Natural killer cell (primary cell): ENCODE data around the gene TSSK6. TPM values are rescaled to one million over a fixed set of nuclear protein-coding genes. Genes with fewer than 3 reads are reported as not detected.

ENCODE experiments used
- ATAC-seq, 3 donors: fragments of 150-1000 bp in 2 of 3; fragments of 200-7000 bp in 1 of 3; cut with Tn5 transposase; 1 replicate in 1 of 3; 2 replicates in 2 of 3; pipeline ENCODE4 v1.10.0; 2021; ENCODE audit warnings: mild to moderate bottlenecking in 2 of 3, moderate library complexity in 2 of 3
- DNase-seq, 2 donors: peaks; one replicate each; pipeline versions ENCODE4 v3.0.0 to v3.0.0-alpha.2; 2013 to 2021; ENCODE audit warnings: mixed read lengths in 1 of 2
- H3K27ac ChIP-seq: one replicate; pipeline ENCODE4 v1.5.1; 2013; ENCODE audit warnings: mild to moderate bottlenecking, low read length
- H3K27me3 ChIP-seq: one replicate; pipeline ENCODE4 v1.6.1; 2013; ENCODE audit warnings: low read length; ENCODE audit not compliant: control insufficient read depth, insufficient read depth
- H3K36me3 ChIP-seq: one replicate; pipeline ENCODE4 v1.6.1; 2013; ENCODE audit warnings: low read length; ENCODE audit not compliant: control insufficient read depth, insufficient read depth
- H3K4me1 ChIP-seq: one replicate; pipeline ENCODE4 v1.6.1; 2013; ENCODE audit warnings: low read length; ENCODE audit not compliant: control insufficient read depth, insufficient read depth
- H3K4me3 ChIP-seq: one replicate; pipeline ENCODE4 v1.5.1; 2013; ENCODE audit warnings: low read length
- H3K9me3 ChIP-seq: one replicate; pipeline ENCODE4 v1.6.1; 2013; ENCODE audit warnings: low read length; ENCODE audit not compliant: control insufficient read depth, insufficient read depth
- H3K27ac Mint-ChIP-seq, 2 donors: one replicate each; pipeline ENCODE4 v1.8.0; 2022; ENCODE audit warnings: mild to moderate bottlenecking in 2 of 2, mixed read lengths in 2 of 2, moderate library complexity in 1 of 2
- H3K27me3 Mint-ChIP-seq, 2 donors: one replicate each; pipeline ENCODE4 v1.8.0; 2022; ENCODE audit warnings: low read depth in 2 of 2, mixed read lengths in 2 of 2
- H3K36me3 Mint-ChIP-seq: one replicate; pipeline ENCODE4 v1.8.0; 2022; ENCODE audit warnings: mixed read lengths
- H3K4me1 Mint-ChIP-seq, 2 donors: one replicate each; pipeline ENCODE4 v1.8.0; 2022; ENCODE audit warnings: mixed read lengths in 2 of 2
- H3K4me3 Mint-ChIP-seq: one replicate; pipeline ENCODE4 v1.8.0; 2022; ENCODE audit warnings: mild to moderate bottlenecking, moderate library complexity, mixed read lengths
- H3K9me3 Mint-ChIP-seq, 2 donors: one replicate each; pipeline ENCODE4 v1.8.0; 2022; ENCODE audit warnings: mixed read lengths in 2 of 2
- WGBS: methylation state at CpG from one replicate; pipeline ENCODE4 v1.1.7; 2013; ENCODE audit warnings: missing lambda C conversion rate; ENCODE audit not compliant: insufficient coverage; 5-methylcytosine and 5-hydroxymethylcytosine counted together
- intact Hi-C: fragments of 100-400 bp; cut with micrococcal nuclease; formaldehyde crosslinking; loops from one replicate; pipeline ENCODE4 v1.14.2; 2022
- total RNA-seq, 4 donors: library from RNA; stranded (reverse); fragments of 120-200 nt in 1 of 4; gene quantifications; one replicate each; pipeline versions ENCODE4 v1.2.3 to v1.2.4, GENCODE V29; 2013 to 2022
- TF ChIP-seq, protein P1 (sequence below): fragments of 200-600 bp; IDR thresholded peaks from one replicate; pipeline ENCODE4 v1.8.0; 2022; ENCODE audit warnings: antibody characterized with exemption

The TSSK6 gene
- total RNA-seq, 3 donors from 2014 or later (not counting 1 experiment from before 2014, with no cell fraction given) = 2.2 to 2.5 (median 2.3) TPM

DNA sequence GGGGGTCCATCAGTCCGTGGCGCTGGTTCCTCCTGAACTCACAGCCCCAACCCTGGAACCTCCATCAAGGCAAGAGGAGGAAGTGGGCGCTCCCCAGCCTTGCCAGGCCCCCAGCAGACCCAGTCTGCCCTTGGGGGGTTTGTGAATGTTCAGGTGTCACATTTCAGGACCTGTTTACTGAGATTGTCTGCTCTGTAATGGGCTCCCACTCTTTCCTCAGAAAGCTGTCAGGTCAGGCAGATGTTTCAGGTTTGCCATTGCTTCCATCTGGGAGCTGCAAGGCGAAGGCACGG is 29.4 kb downstream of the TSSK6 start:
- Histone ChIP-seq H3K4me3 (no peak overlapping the region), H3K27ac (no peak overlapping the region), H3K4me1 (peaks cover 66% of the 10 kb centered on the region), H3K36me3 (peaks cover 22% of the 10 kb centered on the region), H3K27me3 (no peaks in the 10 kb centered on the region), H3K9me3 (no peaks in the 10 kb centered on the region)
- Mint-ChIP-seq H3K36me3 (no peaks in the 10 kb centered on the region), H3K4me3 (no peak overlapping the region), H3K27me3 (no peaks in the 10 kb centered on the region), H3K27ac (peak overlapping the region; percentile 97 to 98), H3K9me3 (no peaks in the 10 kb centered on the region), H3K4me1 (peaks cover 47 to 72% of the 10 kb centered on the region in 2 donors)
- TF ChIP-seq, protein P1, sequence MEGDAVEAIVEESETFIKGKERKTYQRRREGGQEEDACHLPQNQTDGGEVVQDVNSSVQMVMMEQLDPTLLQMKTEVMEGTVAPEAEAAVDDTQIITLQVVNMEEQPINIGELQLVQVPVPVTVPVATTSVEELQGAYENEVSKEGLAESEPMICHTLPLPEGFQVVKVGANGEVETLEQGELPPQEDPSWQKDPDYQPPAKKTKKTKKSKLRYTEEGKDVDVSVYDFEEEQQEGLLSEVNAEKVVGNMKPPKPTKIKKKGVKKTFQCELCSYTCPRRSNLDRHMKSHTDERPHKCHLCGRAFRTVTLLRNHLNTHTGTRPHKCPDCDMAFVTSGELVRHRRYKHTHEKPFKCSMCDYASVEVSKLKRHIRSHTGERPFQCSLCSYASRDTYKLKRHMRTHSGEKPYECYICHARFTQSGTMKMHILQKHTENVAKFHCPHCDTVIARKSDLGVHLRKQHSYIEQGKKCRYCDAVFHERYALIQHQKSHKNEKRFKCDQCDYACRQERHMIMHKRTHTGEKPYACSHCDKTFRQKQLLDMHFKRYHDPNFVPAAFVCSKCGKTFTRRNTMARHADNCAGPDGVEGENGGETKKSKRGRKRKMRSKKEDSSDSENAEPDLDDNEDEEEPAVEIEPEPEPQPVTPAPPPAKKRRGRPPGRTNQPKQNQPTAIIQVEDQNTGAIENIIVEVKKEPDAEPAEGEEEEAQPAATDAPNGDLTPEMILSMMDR = no peak
- no peak for ATAC-seq
- intact Hi-C loops = loop anchor here (5.0 kb wide), 1 partner anchor 34 kb away; no protein-coding TSS in a partner anchor
- WGBS = 93% methylated on average over 5 of the region's 5 CpGs
- DNase-seq = no peak

DNA sequence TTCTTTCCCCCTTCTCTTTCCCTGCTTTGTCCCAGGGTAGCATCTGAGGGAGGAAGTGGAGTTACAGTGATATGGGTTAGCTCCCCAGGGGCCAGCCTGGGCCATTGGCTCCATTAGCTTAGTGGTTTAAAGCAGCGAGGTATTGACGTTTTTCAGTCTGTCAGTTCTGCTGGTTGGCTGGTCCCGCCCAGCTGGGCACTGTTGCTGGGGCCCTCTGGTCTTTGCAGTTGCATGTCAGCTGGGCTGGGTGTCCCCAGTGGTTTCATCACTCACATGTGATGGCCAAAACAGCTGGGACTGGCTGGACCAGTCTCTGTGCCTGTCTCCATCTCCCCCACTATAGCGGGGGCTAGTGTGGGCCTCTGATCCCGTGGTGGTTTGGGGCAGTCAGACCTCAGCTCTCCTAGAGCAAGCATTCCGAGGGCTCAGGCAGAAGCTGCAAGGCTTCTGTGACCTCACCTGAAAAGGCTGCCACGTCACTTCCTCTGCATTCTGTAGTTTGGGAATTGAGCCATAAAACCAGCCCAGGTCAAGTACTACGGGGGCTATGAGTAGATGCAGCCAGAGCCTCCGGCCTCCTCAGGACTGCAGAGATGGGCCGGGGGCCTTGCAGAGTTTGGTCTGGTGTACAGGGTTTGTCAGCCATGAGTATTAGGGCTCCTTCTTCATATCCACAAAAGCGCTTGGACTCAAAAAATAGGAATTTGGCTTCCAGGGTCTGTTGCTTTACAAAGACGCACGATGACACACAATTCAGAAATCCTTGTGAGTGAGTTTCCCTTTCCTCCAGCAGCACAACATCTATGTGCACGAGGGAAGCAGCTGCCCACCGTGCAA is 30.0 kb downstream of the TSSK6 start:
- H3K27ac ChIP-seq = peak overlapping the region; percentile 11
- TF ChIP-seq, protein P1 = no peak
- H3K36me3 Mint-ChIP-seq = no peaks in the 10 kb centered on the region
- ATAC-seq (no peak), DNase-seq (no peak)
- 78% methylated on average over 15 of the region's 15 CpGs for WGBS
- no peak overlapping the region for H3K4me3 ChIP-seq
- no peaks in the 10 kb centered on the region for H3K27me3 ChIP-seq
- intact Hi-C loops = loop anchor here (5.0 kb wide), 1 partner anchor 33 kb away; no protein-coding TSS in a partner anchor
- H3K27me3 Mint-ChIP-seq = no peaks in the 10 kb centered on the region
- H3K4me1 ChIP-seq = peaks cover 67% of the 10 kb centered on the region
- no peaks in the 10 kb centered on the region for H3K9me3 Mint-ChIP-seq
- H3K4me1 Mint-ChIP-seq = peaks cover 45 to 71% of the 10 kb centered on the region in 2 donors
- no peak overlapping the region for H3K4me3 Mint-ChIP-seq
- no peaks in the 10 kb centered on the region for H3K9me3 ChIP-seq
- peak overlapping the region; percentile 38 to 98 for H3K27ac Mint-ChIP-seq
- peaks cover 23% of the 10 kb centered on the region for H3K36me3 ChIP-seq

DNA sequence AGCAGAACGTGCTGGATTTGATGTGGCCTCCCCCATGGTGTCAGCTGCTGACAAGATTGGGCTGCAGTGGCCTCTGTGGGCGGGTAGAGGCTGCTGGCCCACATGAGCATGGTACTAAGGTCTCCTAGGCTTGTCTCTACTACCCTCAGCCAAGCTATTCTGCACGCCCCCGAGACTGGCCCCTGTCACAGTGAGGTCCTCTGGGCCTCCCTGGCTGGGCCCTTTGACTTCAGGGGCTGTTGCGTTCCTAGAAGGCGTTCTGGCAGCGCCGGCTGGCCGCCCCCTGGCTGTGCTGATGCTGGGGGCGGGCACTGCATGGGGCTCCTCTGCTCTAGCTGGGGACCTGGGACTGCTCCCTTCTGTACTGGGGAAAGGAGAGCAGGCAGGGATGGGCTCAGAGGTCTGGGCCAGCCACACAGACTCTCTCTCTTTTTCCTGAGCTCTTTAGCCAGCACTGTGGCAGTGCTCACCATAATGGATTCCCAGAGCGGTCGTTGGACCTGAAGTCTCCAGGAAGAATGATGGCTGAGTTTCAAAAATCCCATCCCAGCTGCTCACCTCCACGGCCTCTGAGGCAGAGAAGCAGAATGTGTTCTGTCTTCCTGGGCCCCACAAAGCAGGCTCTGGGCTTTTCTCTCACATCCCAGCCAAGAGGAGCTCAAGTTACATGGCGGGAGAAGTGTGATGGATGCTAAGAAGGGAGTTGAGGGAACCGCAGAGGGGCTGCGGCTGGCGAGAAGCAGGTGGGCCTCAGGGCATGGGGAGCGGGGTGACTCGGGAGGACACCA is 32.3 kb downstream of the TSSK6 start:
- Mint-ChIP-seq H3K27me3 (no peaks in the 10 kb centered on the region), H3K27ac (peak overlapping the region; percentile 46 to 69), H3K36me3 (no peaks in the 10 kb centered on the region), H3K4me3 (no peak overlapping the region), H3K9me3 (no peaks in the 10 kb centered on the region), H3K4me1 (peaks cover 27 to 53% of the 10 kb centered on the region in 2 donors)
- intact Hi-C loops = no loop called here
- H3K27me3 ChIP-seq = no peaks in the 10 kb centered on the region
- 94% methylated on average over 19 of the region's 19 CpGs for WGBS
- peaks cover 29% of the 10 kb centered on the region for H3K36me3 ChIP-seq
- TF ChIP-seq, protein P1 = no peak
- peaks cover 44% of the 10 kb centered on the region for H3K4me1 ChIP-seq
- DNase-seq (no peak), ATAC-seq (peak in 1 of 3 donors; percentile 32)
- no peaks in the 10 kb centered on the region for H3K9me3 ChIP-seq
- H3K4me3 ChIP-seq = no peak overlapping the region
- no peak overlapping the region for H3K27ac ChIP-seq
